GM10248 (cell line): Measurements from ENCODE around the gene TRMO.

Experiments
- CTCF ChIA-PET: fragments of 300-600 bp; sonication (Branson Sonifier 250); formaldehyde crosslinking; extraction: SDS; loops from one replicate; lab custom pipeline; 2021; ENCODE audit warnings: antibody characterized with exemption; lab: Yijun Ruan, JAX
- POLR2A ChIA-PET: fragments of 350-650 bp; sonication (Branson Sonifier 250); formaldehyde crosslinking; extraction: SDS; loops from one replicate; lab custom pipeline; 2020; ENCODE audit warnings: antibody characterized with exemption; lab: Yijun Ruan, JAX
- DNase-seq: peaks from one replicate; pipeline ENCODE4 v3.0.0; 2012; ENCODE audit errors: extremely low spot score
- CTCF ChIP-seq: IDR thresholded peaks from 2 replicates; pipeline ENCODE4 v1.5.1; 2012; ENCODE audit warnings: mild to moderate bottlenecking, low read depth; ENCODE audit errors: extremely low read depth, missing control alignments, control extremely low read depth

Gene TRMO

GRCh38 chr9:97873882-97874281 lies 48.4 kb downstream of the TRMO start:
- POLR2A ChIA-PET, result no interaction called here
- DNase-seq, result no peak
- TF ChIP-seq CTCF, result no peak
- CTCF ChIA-PET, result interaction anchor here (1.9 kb wide), 1 partner anchor 27 kb away, joined by 7 read pairs; no protein-coding TSS in a partner anchor

- DNase-seq, result no peak
- ChIA-PET CTCF (no interaction called here), POLR2A (no interaction called here)
- TF ChIP-seq CTCF, result no peak
Measured at GRCh38 chr9:97873425-97873824, 48.9 kb downstream of the TRMO start.

GRCh38 chr9:97868859-97869258 lies 53.4 kb downstream of the TRMO start:
- TF ChIP-seq CTCF, result no peak
- CTCF ChIA-PET, result interaction anchor here (1.2 kb wide), 1 partner anchor 21 kb away, joined by 7 read pairs; no protein-coding TSS in a partner anchor
- no peak for DNase-seq
- POLR2A ChIA-PET, result no interaction called here

GRCh38 chr9:97866848-97867247 lies 55.5 kb downstream of the TRMO start:
- ChIA-PET POLR2A (interaction anchor here (0.7 kb wide), 1 partner anchor 17 kb away, joined by 8 read pairs; no protein-coding TSS in a partner anchor), CTCF (interaction anchor here (1.6 to 3.0 kb wide), 2 partner anchors 22 to 23 kb away, joined by 3 to 10 read pairs; no protein-coding TSS in a partner anchor)
- TF ChIP-seq CTCF, result no peak
- DNase-seq, result no peak

- CTCF ChIA-PET, result interaction anchor here (0.8 to 3.0 kb wide), 3 partner anchors 21 to 24 kb away, joined by 3 to 10 read pairs (median 3); no protein-coding TSS in a partner anchor
- TF ChIP-seq CTCF, result no peak
- DNase-seq, result no peak
- POLR2A ChIA-PET, result no interaction called here
Measured at GRCh38 chr9:97866300-97866699, 56.0 kb downstream of the TRMO start.

- POLR2A ChIA-PET, result no interaction called here
- DNase-seq, result no peak
- TF ChIP-seq CTCF, result no peak
- CTCF ChIA-PET, result interaction anchor here (3.0 kb wide), 1 partner anchor 26 kb away, joined by 10 read pairs; no protein-coding TSS in a partner anchor
Measured at GRCh38 chr9:97864396-97864795, 57.9 kb downstream of the TRMO start.

- POLR2A ChIA-PET, result no interaction called here
Measured at GRCh38 chr9:97863314-97863713, 59.0 kb downstream of the TRMO start.

More at GRCh38 chr9:97863314-97863713, 59.0 kb downstream of the TRMO start:
- no peak for TF ChIP-seq CTCF
- no peak for DNase-seq
- CTCF ChIA-PET, result interaction anchor here (1.2 to 2.6 kb wide), 2 partner anchors 27 to 29 kb away, joined by 3 to 11 read pairs; no protein-coding TSS in a partner anchor
